ENCODE results near the gene BTBD16.

- TF ChIP-seq CTCF (IDR thresholded peaks at IDR 0.05), result no peak
- TF ChIP-seq POLR2A (IDR thresholded peaks at IDR 0.05), result no peak
- TF ChIP-seq EP300 (IDR thresholded peaks at IDR 0.05), result no peak
- no peak for TF ChIP-seq POLR2AphosphoS5 (IDR thresholded peaks at IDR 0.05)
Measured at GRCh38 chr10:122363311-122363710, 92.2 kb downstream of the BTBD16 start.
